ENCODE data around the gene SBNO1. TPM values are rescaled to one million over a fixed set of nuclear protein-coding genes. Genes with fewer than 3 reads are reported as not detected.

The SBNO1 gene
- total and polyA plus RNA-seq, 12 donors: 3.8 to 30.9 (median 23.4) TPM

DNA sequence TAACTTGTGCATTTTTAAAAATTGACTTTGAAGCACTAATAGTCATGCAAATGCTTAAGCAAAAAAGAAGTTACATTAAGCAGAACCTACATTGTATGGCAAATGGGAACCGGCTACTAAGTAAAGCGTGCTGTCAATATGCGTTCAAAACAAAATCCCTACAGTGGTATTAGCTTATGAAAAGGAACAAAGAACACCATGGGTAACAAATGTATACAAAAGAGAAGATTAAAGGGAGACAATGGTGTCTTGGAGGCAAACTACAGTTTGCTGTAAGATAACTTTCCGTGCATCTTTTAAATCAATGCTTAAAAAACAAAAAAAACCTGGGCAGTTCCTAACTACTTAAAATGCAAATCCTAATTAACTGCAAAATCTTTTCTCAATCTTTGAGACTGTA lies 103.5 kb downstream of the SBNO1 start:
- 91 to 95% (median 92%) methylated on average over 4 of the region's 4 CpGs for WGBS, 4 donors
- DNase-seq: no peak
- H3K4me1 ChIP-seq (replicated peaks in 1 of 2): no peaks in the 10 kb centered on the region
- no peak overlapping the region for H3K27ac ChIP-seq
- peaks cover 0 to 74% of the 10 kb centered on the region in 2 donors for H3K36me3 ChIP-seq (replicated peaks in 1 of 2)
- intact Hi-C loops (cut with DNase I): loop anchor here in 1 of 2 donors (10.0 kb wide), 2 partner anchors 74 to 354 kb away; no protein-coding TSS in a partner anchor
- H3K9me3 ChIP-seq (replicated peaks in 1 of 3): no peaks in the 10 kb centered on the region
- H3K4me3 ChIP-seq: no peak overlapping the region
- H3K27me3 ChIP-seq: no peaks in the 10 kb centered on the region
- TF ChIP-seq POLR2A (IDR thresholded peaks at IDR 0.05): no peak
- TF ChIP-seq, protein P1, sequence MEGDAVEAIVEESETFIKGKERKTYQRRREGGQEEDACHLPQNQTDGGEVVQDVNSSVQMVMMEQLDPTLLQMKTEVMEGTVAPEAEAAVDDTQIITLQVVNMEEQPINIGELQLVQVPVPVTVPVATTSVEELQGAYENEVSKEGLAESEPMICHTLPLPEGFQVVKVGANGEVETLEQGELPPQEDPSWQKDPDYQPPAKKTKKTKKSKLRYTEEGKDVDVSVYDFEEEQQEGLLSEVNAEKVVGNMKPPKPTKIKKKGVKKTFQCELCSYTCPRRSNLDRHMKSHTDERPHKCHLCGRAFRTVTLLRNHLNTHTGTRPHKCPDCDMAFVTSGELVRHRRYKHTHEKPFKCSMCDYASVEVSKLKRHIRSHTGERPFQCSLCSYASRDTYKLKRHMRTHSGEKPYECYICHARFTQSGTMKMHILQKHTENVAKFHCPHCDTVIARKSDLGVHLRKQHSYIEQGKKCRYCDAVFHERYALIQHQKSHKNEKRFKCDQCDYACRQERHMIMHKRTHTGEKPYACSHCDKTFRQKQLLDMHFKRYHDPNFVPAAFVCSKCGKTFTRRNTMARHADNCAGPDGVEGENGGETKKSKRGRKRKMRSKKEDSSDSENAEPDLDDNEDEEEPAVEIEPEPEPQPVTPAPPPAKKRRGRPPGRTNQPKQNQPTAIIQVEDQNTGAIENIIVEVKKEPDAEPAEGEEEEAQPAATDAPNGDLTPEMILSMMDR (IDR thresholded peaks at IDR 0.05): no peak

DNA sequence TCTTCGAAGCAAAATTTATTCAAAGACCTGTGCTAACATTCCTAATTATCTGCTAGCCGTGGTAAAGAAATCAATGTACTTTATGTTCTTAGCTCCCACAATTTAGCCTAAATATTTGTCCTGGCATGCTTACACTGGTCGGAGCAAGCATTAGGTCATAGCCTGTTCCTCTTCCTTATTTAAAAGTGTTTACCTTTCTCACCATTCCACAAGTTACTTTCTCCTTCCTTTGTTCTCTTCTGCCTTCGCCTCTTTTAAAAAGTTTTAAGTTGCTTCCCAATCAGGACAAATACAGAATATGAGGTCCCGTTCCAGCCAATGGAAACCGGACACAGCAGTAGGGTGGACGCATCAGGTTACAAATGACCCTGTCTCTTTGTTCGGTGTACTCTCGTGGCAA lies 104.6 kb downstream of the SBNO1 start:
- DNase-seq: no peak
- intact Hi-C loops (cut with DNase I): loop anchor here in 1 of 2 donors (10.0 kb wide), 2 partner anchors 75 to 355 kb away; no protein-coding TSS in a partner anchor
- no peak overlapping the region for H3K4me3 ChIP-seq
- H3K9me3 ChIP-seq (replicated peaks in 1 of 3): no peaks in the 10 kb centered on the region
- no peaks in the 10 kb centered on the region for H3K27me3 ChIP-seq
- WGBS, 4 donors: 82 to 86% (median 84%) methylated on average over 9 of the region's 9 CpGs
- H3K27ac ChIP-seq: no peak overlapping the region
- TF ChIP-seq, protein P1 (IDR thresholded peaks at IDR 0.05): no peak
- no peak for TF ChIP-seq POLR2A (IDR thresholded peaks at IDR 0.05)
- peaks cover 0 to 81% of the 10 kb centered on the region in 2 donors for H3K36me3 ChIP-seq (replicated peaks in 1 of 2)
- H3K4me1 ChIP-seq (replicated peaks in 1 of 2): no peaks in the 10 kb centered on the region

DNA sequence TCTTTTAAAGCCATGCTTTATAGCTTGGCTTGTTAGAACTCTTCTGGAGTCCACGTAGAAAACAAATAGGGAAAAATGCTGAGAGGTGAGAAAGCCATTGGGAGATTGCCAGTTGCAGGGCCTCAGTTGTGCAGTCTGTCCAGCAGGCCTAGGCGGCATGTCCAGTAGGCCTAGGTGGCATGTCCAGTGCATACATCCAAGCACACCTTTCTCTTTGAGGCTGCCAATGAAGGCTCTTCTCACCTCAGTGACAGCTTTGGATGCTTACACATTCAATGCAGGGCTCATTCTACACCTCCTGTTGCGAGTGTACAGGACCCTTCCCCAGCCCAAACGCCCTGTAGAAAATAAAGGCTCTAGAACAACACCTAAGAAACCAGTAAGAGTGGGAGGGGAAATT lies 106.1 kb downstream of the SBNO1 start:
- peaks cover 0 to 83% of the 10 kb centered on the region in 2 donors for H3K36me3 ChIP-seq (replicated peaks in 1 of 2)
- no peak for DNase-seq
- H3K27me3 ChIP-seq: no peaks in the 10 kb centered on the region
- TF ChIP-seq POLR2A (IDR thresholded peaks at IDR 0.05): no peak
- TF ChIP-seq, protein P1 (IDR thresholded peaks at IDR 0.05): no peak
- intact Hi-C loops (cut with DNase I): no loop called here
- H3K27ac ChIP-seq: no peak overlapping the region
- no peaks in the 10 kb centered on the region for H3K4me1 ChIP-seq (replicated peaks in 1 of 2)
- no peak overlapping the region for H3K4me3 ChIP-seq
- WGBS, 4 donors: 68 to 73% (median 70%) methylated on average over 4 of the region's 4 CpGs
- H3K9me3 ChIP-seq (replicated peaks in 1 of 3): no peaks in the 10 kb centered on the region

DNA sequence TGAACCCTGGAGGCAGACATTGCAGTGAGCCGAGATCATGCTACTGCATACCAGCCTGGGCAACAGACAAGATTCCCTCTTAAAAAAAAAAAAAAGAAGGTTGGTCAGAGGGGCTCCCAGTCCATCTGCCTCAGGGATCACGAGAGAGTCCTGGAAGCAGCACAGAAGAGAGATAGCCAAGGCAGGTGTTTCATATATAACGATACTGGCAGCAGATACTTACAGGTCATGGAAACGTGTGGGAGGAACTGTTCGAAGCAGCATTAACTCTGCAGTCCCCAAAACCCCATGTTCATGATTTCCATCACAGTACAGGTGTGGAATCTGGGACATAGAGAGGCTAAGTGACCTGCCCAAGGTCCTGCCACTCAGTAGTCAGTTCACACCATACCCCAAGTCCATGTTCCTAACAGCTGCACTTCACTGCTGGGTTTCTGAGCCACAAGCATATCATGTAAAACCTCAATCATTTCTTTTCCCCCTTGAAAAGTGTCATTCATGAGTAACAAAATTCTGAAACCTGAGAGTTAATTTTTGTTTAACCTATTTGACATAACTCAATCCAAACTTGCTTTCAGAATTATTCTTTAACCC lies 109.7 kb downstream of the SBNO1 start:
- Histone ChIP-seq H3K27me3 (no peaks in the 10 kb centered on the region), H3K4me1 (replicated peaks in 1 of 2) (peaks cover 9 to 13% of the 10 kb centered on the region in 2 donors), H3K27ac (no peak overlapping the region), H3K4me3 (no peak overlapping the region), H3K36me3 (replicated peaks in 1 of 2) (peaks cover 0 to 59% of the 10 kb centered on the region in 2 donors), H3K9me3 (replicated peaks in 1 of 3) (no peaks in the 10 kb centered on the region)
- TF ChIP-seq, protein P1 (IDR thresholded peaks at IDR 0.05): no peak
- TF ChIP-seq POLR2A (IDR thresholded peaks at IDR 0.05): no peak
- 72 to 85% (median 77%) methylated on average over 5 of the region's 5 CpGs for WGBS, 4 donors
- intact Hi-C loops (cut with DNase I): no loop called here
- no peak for DNase-seq
